Measurements from ENCODE around the gene TNFRSF12A. TPM values are rescaled to one million over a fixed set of nuclear protein-coding genes. Genes with fewer than 3 reads are reported as not detected.

Gene TNFRSF12A
- total RNA-seq, 1 donor from 2014 or later, result 71.3 TPM

- no peak for TF ChIP-seq CTCF (IDR thresholded peaks at IDR 0.05)
- H3K27me3 Mint-ChIP-seq (ENCODE audit: unreplicated experiment), result peaks cover 26% of the 10 kb centered on the region
- no peaks in the 10 kb centered on the region for H3K36me3 Mint-ChIP-seq (ENCODE audit: unreplicated experiment)
- no peak overlapping the region for H3K4me3 Mint-ChIP-seq (ENCODE audit: unreplicated experiment)
- peaks cover 1% of the 10 kb centered on the region for H3K4me1 Mint-ChIP-seq (ENCODE audit: unreplicated experiment)
- H3K27ac Mint-ChIP-seq (ENCODE audit: unreplicated experiment), result no peak overlapping the region
- H3K9me3 Mint-ChIP-seq (ENCODE audit: unreplicated experiment), result no peaks in the 10 kb centered on the region
- no peak for DNase-seq (ENCODE audit: extremely low spot score, unreplicated experiment)
Observed at GRCh38 chr16:3001316-3001715, 18.9 kb upstream of the TNFRSF12A start.

GRCh38 chr16:3003582-3004270 lies 16.4 kb upstream of the TNFRSF12A start:
- no peaks in the 10 kb centered on the region for H3K9me3 Mint-ChIP-seq (ENCODE audit: unreplicated experiment)
- H3K36me3 Mint-ChIP-seq (ENCODE audit: unreplicated experiment), result no peaks in the 10 kb centered on the region
- no peak overlapping the region for H3K27ac Mint-ChIP-seq (ENCODE audit: unreplicated experiment)

GRCh38 chr16:3004319-3004718 lies 15.8 kb upstream of the TNFRSF12A start:
- H3K4me3 Mint-ChIP-seq (ENCODE audit: unreplicated experiment), result no peak overlapping the region
- no peak for DNase-seq (ENCODE audit: extremely low spot score, unreplicated experiment)
- no peaks in the 10 kb centered on the region for H3K36me3 Mint-ChIP-seq (ENCODE audit: unreplicated experiment)
- H3K27me3 Mint-ChIP-seq (ENCODE audit: unreplicated experiment), result peaks cover 49% of the 10 kb centered on the region
- no peak for TF ChIP-seq CTCF (IDR thresholded peaks at IDR 0.05)
- H3K9me3 Mint-ChIP-seq (ENCODE audit: unreplicated experiment), result no peaks in the 10 kb centered on the region
- peaks cover 1% of the 10 kb centered on the region for H3K4me1 Mint-ChIP-seq (ENCODE audit: unreplicated experiment)
- H3K27ac Mint-ChIP-seq (ENCODE audit: unreplicated experiment), result no peak overlapping the region

More at GRCh38 chr16:3003582-3004270, 16.4 kb upstream of the TNFRSF12A start:
- TF ChIP-seq CTCF (IDR thresholded peaks at IDR 0.05), result peak; percentile 52
- Mint-ChIP-seq H3K4me3 (ENCODE audit: unreplicated experiment) (peak overlapping the region; percentile 35), H3K4me1 (ENCODE audit: unreplicated experiment) (peaks cover 1% of the 10 kb centered on the region), H3K27me3 (ENCODE audit: unreplicated experiment) (peaks cover 50% of the 10 kb centered on the region)
- peak; percentile 97 for DNase-seq (ENCODE audit: extremely low spot score, unreplicated experiment)

DNA sequence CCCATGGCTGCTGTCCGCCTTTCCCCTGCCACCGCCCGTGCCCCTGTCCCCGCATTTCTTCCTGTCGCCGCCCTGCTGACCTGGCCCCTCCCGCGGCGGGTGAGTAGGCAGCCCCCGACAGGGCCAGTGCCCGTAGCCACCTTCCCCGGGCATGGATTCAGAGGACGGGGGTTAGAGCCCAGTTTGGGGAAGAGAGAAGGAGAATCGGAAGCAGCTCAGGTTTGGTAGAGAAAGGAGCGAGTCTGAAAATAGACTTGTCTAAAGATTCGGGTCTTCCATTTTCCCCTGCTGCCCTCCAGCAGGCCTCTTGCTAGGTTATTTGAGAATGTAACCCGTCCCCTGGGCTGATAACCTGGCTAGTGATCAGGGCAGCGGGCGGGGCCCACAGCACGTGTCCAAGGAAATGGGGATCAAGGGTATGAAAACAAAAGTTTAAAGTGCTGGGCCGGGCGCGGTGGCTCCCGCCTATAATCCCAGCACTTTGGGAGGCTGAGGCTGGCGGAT lies 15.3 kb upstream of the TNFRSF12A start:
- no peak for TF ChIP-seq CTCF (IDR thresholded peaks at IDR 0.05)
- Mint-ChIP-seq H3K27me3 (ENCODE audit: unreplicated experiment) (peaks cover 44% of the 10 kb centered on the region), H3K9me3 (ENCODE audit: unreplicated experiment) (no peaks in the 10 kb centered on the region), H3K4me1 (ENCODE audit: unreplicated experiment) (peaks cover 1% of the 10 kb centered on the region), H3K36me3 (ENCODE audit: unreplicated experiment) (no peaks in the 10 kb centered on the region), H3K27ac (ENCODE audit: unreplicated experiment) (no peak overlapping the region), H3K4me3 (ENCODE audit: unreplicated experiment) (peak overlapping the region; percentile 26)
- DNase-seq (ENCODE audit: extremely low spot score, unreplicated experiment), result no peak

DNA sequence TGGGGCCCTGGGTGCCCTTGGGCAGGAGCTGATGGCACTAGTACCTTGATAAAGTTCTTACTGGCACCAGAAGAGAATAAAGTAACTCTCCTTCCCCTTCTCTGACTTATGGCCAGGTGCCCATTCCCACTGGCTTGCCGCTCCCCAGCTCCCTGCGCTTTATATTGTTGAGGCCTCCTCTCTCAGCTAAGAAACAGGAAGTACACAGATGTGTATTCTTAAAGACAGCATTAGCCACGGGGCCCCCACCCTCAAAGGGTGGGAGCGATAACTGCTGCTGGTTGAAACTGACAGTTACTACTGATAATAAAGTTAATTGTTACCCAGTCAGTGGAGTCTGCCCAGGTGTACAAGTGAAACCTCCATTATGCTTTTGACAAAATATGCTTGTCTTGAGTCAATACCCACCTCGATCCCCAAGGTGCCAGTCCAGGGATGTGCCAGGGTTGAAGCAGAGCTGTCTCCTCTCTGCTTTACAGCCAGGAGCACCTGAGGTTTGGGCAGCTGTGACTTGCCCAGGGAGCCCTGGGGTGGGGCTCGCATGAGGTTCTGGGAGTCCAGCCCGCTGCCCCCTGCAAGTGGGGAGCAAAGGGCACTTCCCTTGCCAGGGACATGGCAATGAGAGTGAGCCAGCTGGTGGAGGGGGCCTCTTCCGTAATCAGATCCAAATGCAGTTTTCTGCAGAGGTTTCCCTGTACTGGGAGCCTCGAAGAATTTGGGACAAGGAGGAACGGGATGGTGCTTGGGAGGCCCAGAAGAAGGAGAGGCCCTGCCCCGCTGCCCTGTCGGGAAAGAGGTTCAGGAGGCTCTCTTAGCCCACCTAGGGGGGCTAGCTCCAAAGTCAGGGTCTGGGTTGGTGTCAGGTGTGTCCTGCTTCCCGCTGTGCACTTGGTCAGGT lies 12.9 kb upstream of the TNFRSF12A start:
- H3K9me3 Mint-ChIP-seq (ENCODE audit: unreplicated experiment), result no peaks in the 10 kb centered on the region
- H3K36me3 Mint-ChIP-seq (ENCODE audit: unreplicated experiment), result no peaks in the 10 kb centered on the region
- no peak overlapping the region for H3K27ac Mint-ChIP-seq (ENCODE audit: unreplicated experiment)
- no peak overlapping the region for H3K4me3 Mint-ChIP-seq (ENCODE audit: unreplicated experiment)
- H3K4me1 Mint-ChIP-seq (ENCODE audit: unreplicated experiment), result peaks cover 3% of the 10 kb centered on the region
- peaks cover 38% of the 10 kb centered on the region for H3K27me3 Mint-ChIP-seq (ENCODE audit: unreplicated experiment)
- TF ChIP-seq CTCF (IDR thresholded peaks at IDR 0.05), result no peak
- DNase-seq (ENCODE audit: extremely low spot score, unreplicated experiment), result no peak
